ENCODE measurements around the gene WASF3.

WASF3 gene

DNA sequence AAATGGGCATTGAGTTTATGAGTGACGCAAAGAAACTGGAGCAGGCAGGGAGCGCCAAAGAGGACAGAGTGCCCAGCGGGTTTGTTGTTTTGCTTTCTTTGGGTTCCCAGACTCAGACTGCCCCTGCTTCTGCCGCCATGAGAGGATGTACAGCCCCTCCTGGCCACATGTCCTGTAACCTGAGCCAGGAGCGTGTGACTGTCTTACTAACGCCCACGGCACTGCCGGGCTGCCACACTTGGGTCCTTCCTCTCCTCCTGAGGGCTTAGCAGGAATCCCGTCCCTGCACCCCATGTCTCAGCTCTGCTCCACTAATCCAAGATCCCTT, 122.6 kb downstream of the WASF3 start:
- H3K9me3 ChIP-seq (ENCODE audit: control insufficient read depth, low read length) = no peaks in the 10 kb centered on the region
- H3K4me3 ChIP-seq (ENCODE audit: low read length) = no peak overlapping the region
- H3K4me1 ChIP-seq (ENCODE audit: control insufficient read depth, insufficient read depth, low read length) = no peaks in the 10 kb centered on the region
- H3K36me3 ChIP-seq (ENCODE audit: control insufficient read depth, insufficient read depth, low read length) = no peaks in the 10 kb centered on the region
- no peaks in the 10 kb centered on the region for H3K27me3 ChIP-seq (ENCODE audit: control insufficient read depth, insufficient read depth, low read length)
- H3K9ac ChIP-seq (ENCODE audit: low read length) = no peak overlapping the region

DNA sequence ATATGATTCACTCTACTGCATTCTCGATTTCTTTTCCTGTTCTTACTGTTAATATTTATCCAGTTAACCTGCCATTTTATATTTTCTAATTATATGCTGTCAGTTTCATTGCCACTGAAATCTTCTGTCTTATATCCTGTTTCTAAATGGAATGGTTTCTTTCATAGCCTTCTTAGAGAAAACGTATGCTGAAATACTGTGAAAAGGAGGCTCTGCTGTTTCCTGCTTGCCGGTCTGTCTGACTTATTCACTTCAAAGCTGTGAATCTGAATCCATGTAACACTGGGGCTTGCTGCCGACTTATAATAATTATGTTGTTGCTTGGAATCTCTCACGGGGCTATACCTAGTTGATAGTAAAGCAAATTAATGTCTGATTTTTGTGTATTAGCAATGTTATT, 123.1 kb downstream of the WASF3 start:
- no peaks in the 10 kb centered on the region for H3K9me3 ChIP-seq (ENCODE audit: control insufficient read depth, low read length)
- no peaks in the 10 kb centered on the region for H3K4me1 ChIP-seq (ENCODE audit: control insufficient read depth, insufficient read depth, low read length)
- no peaks in the 10 kb centered on the region for H3K36me3 ChIP-seq (ENCODE audit: control insufficient read depth, insufficient read depth, low read length)
- H3K27me3 ChIP-seq (ENCODE audit: control insufficient read depth, insufficient read depth, low read length) = no peaks in the 10 kb centered on the region
- H3K4me3 ChIP-seq (ENCODE audit: low read length) = no peak overlapping the region
- no peak overlapping the region for H3K9ac ChIP-seq (ENCODE audit: low read length)

DNA sequence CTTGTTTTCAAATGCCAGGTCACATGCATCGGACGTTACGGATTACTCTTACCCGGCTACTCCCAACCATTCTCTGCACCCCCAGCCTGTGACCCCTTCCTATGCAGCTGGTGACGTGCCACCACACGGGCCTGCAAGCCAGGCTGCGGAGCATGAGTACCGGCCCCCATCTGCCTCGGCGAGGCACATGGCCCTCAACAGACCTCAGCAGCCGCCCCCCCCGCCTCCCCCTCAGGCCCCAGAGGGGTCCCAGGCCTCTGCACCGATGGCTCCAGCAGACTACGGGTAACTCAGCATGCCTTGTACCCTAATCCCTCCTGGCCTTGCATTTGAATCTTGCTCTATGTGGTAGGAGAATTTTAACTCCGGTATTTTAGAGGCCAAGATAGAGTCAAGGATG, 123.6 kb downstream of the WASF3 start:
- H3K4me1 ChIP-seq (ENCODE audit: control insufficient read depth, insufficient read depth, low read length) = no peaks in the 10 kb centered on the region
- H3K27me3 ChIP-seq (ENCODE audit: control insufficient read depth, insufficient read depth, low read length) = no peaks in the 10 kb centered on the region
- H3K4me3 ChIP-seq (ENCODE audit: low read length) = no peak overlapping the region
- H3K36me3 ChIP-seq (ENCODE audit: control insufficient read depth, insufficient read depth, low read length) = no peaks in the 10 kb centered on the region
- H3K9ac ChIP-seq (ENCODE audit: low read length) = no peak overlapping the region
- H3K9me3 ChIP-seq (ENCODE audit: control insufficient read depth, low read length) = no peaks in the 10 kb centered on the region

DNA sequence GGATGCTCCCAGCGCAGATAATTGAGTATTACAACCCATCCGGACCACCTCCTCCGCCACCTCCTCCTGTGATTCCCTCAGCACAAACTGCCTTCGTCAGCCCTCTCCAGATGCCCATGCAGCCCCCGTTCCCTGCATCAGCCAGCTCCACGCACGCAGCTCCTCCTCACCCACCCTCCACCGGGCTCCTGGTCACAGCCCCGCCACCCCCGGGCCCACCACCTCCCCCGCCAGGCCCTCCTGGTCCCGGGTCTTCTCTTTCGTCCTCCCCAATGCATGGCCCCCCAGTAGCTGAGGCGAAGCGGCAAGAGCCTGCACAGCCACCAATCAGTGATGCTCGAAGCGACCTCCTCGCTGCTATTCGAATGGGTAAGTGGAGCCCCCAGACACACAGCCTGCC, 125.1 kb downstream of the WASF3 start:
- H3K9ac ChIP-seq (ENCODE audit: low read length) = no peak overlapping the region
- H3K9me3 ChIP-seq (ENCODE audit: control insufficient read depth, low read length) = no peaks in the 10 kb centered on the region
- H3K27me3 ChIP-seq (ENCODE audit: control insufficient read depth, insufficient read depth, low read length) = no peaks in the 10 kb centered on the region
- no peaks in the 10 kb centered on the region for H3K4me1 ChIP-seq (ENCODE audit: control insufficient read depth, insufficient read depth, low read length)
- H3K4me3 ChIP-seq (ENCODE audit: low read length) = no peak overlapping the region
- H3K36me3 ChIP-seq (ENCODE audit: control insufficient read depth, insufficient read depth, low read length) = no peaks in the 10 kb centered on the region

DNA sequence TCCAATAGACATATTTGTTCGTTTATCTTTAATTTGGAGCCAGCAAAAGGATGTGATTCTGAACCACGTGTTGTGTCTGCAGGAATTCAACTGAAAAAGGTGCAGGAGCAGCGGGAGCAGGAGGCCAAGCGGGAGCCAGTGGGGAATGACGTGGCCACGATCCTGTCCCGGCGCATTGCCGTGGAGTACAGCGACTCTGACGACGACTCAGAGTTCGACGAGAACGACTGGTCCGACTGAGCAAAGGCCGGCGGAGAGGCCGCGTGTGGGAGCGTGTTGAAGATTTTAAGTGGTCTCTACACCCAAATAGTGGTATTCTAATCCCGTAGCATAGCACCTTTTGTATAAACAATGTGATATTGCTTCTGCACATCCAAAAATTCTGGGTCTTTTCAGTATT, 128.1 kb downstream of the WASF3 start:
- no peak overlapping the region for H3K9ac ChIP-seq (ENCODE audit: low read length)
- H3K4me1 ChIP-seq (ENCODE audit: control insufficient read depth, insufficient read depth, low read length) = no peaks in the 10 kb centered on the region
- no peaks in the 10 kb centered on the region for H3K27me3 ChIP-seq (ENCODE audit: control insufficient read depth, insufficient read depth, low read length)
- H3K36me3 ChIP-seq (ENCODE audit: control insufficient read depth, insufficient read depth, low read length) = no peaks in the 10 kb centered on the region
- no peak overlapping the region for H3K4me3 ChIP-seq (ENCODE audit: low read length)
- no peaks in the 10 kb centered on the region for H3K9me3 ChIP-seq (ENCODE audit: control insufficient read depth, low read length)

DNA sequence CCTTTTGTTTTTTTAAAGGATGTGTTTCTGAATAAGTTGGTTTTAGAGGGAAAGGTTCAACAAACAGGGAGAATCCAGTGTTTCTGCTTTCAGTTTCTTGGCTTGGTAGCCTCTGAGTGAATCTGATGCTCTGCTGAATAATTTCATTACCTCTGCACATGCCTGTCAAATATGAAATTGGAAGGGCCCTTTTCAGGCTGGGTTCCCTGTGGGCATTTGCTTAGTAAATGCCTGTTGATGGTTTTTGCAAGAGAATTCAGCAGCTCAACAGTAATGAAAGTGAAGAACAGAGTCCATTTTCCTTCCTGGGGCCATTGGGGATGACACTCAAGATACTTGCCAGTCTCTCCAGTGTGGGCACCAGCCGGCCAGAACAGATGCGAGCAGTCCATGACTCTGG, 128.8 kb downstream of the WASF3 start:
- no peak overlapping the region for H3K9ac ChIP-seq (ENCODE audit: low read length)
- H3K36me3 ChIP-seq (ENCODE audit: control insufficient read depth, insufficient read depth, low read length) = no peaks in the 10 kb centered on the region
- H3K4me3 ChIP-seq (ENCODE audit: low read length) = no peak overlapping the region
- H3K27me3 ChIP-seq (ENCODE audit: control insufficient read depth, insufficient read depth, low read length) = no peaks in the 10 kb centered on the region
- no peaks in the 10 kb centered on the region for H3K4me1 ChIP-seq (ENCODE audit: control insufficient read depth, insufficient read depth, low read length)
- H3K9me3 ChIP-seq (ENCODE audit: control insufficient read depth, low read length) = no peaks in the 10 kb centered on the region

DNA sequence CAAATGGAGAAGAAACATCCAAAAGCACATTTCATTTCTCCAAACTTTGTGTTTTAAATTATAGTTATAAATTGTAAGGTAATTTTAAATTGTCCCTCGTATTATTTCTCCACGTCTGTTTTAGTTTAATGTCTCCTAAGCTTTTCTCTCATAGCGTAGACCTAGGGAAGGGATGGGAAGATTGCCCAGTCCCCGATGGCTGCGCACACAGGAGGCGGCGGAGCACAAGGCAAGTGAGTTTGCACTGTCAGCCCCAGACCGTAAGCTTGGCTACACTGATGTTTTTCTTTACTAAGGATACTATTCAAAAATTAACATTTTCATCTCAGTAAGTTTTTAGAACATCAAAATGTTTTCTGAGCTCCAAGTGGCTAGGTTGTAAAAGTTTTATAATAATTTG, 130.8 kb downstream of the WASF3 start:
- Histone ChIP-seq H3K27me3 (ENCODE audit: control insufficient read depth, insufficient read depth, low read length) (no peaks in the 10 kb centered on the region), H3K9me3 (ENCODE audit: control insufficient read depth, low read length) (no peaks in the 10 kb centered on the region), H3K4me3 (ENCODE audit: low read length) (no peak overlapping the region), H3K36me3 (ENCODE audit: control insufficient read depth, insufficient read depth, low read length) (no peaks in the 10 kb centered on the region), H3K4me1 (ENCODE audit: control insufficient read depth, insufficient read depth, low read length) (no peaks in the 10 kb centered on the region), H3K9ac (ENCODE audit: low read length) (no peak overlapping the region)

DNA sequence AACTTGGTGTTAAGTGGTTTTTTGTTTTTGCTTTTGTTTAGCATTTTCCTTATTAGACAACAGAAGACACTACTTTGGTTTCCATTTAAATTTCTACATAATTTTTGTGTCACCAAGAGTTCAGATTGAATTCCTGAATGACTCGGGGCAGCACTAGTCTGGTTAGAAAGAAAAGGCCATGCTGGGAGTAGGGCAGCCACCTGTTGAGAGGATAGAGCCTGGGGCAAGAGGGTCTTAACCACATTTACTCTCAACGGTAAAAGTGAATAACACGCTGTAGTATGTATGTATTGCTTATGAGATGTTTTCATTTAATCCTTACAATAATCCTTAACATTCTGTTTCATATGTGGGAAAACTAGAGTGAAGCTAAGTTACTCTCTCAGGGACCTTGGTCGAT, 131.5 kb downstream of the WASF3 start:
- Histone ChIP-seq H3K9me3 (ENCODE audit: control insufficient read depth, low read length) (no peaks in the 10 kb centered on the region), H3K36me3 (ENCODE audit: control insufficient read depth, insufficient read depth, low read length) (no peaks in the 10 kb centered on the region), H3K4me3 (ENCODE audit: low read length) (no peak overlapping the region), H3K4me1 (ENCODE audit: control insufficient read depth, insufficient read depth, low read length) (no peaks in the 10 kb centered on the region), H3K9ac (ENCODE audit: low read length) (no peak overlapping the region), H3K27me3 (ENCODE audit: control insufficient read depth, insufficient read depth, low read length) (no peaks in the 10 kb centered on the region)

DNA sequence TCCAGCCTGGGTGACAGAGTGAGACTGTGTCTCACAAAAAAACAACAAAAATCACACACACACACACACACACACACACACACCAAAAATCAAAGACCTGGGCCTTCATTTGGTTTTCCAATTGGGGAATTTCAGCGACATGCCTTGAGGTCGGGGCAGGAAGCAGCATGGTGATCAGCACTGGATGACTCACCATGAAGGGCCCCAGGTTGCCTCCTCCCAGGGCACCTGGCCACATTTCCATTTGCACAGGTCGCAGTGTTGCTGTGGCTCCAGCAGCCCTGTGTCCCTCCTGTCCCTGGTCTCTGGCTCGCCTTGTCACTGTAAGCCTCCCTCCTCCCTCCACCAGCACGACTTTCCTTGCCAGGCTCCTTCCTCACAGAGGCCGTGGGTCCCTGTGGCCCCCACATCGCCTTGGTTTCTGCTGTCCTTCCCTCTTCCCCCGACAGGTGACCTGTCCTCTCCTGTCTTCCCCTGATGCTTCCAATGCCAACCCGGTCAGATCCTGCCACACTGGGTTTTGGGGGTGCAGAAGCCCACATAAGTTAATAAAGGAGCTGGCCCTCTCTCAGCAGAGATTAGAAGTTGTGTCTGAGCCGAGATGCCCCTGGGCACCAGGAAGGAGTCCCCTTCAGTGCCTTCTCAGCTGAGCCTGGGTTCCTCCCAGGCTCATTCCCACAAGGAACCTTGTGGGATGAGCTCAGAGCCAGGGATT, 136.4 kb downstream of the WASF3 start:
- Histone ChIP-seq H3K27me3 (ENCODE audit: control insufficient read depth, insufficient read depth, low read length) (no peaks in the 10 kb centered on the region), H3K9me3 (ENCODE audit: control insufficient read depth, low read length) (no peaks in the 10 kb centered on the region), H3K36me3 (ENCODE audit: control insufficient read depth, insufficient read depth, low read length) (no peaks in the 10 kb centered on the region), H3K4me3 (ENCODE audit: low read length) (no peak overlapping the region), H3K4me1 (ENCODE audit: control insufficient read depth, insufficient read depth, low read length) (peaks cover 4% of the 10 kb centered on the region), H3K9ac (ENCODE audit: low read length) (no peak overlapping the region)

- Histone ChIP-seq H3K4me3 (ENCODE audit: low read length) (no peak overlapping the region), H3K9ac (ENCODE audit: low read length) (no peak overlapping the region), H3K36me3 (ENCODE audit: control insufficient read depth, insufficient read depth, low read length) (no peaks in the 10 kb centered on the region), H3K27me3 (ENCODE audit: control insufficient read depth, insufficient read depth, low read length) (no peaks in the 10 kb centered on the region), H3K4me1 (ENCODE audit: control insufficient read depth, insufficient read depth, low read length) (peaks cover 4% of the 10 kb centered on the region), H3K9me3 (ENCODE audit: control insufficient read depth, low read length) (no peaks in the 10 kb centered on the region)
These were observed 137.3 kb downstream of the WASF3 start for GRCh38 chr13:26694609-26695359.

GRCh38 chr13:26695360-26695705, 137.8 kb downstream of the WASF3 start:
- Histone ChIP-seq H3K4me1 (ENCODE audit: control insufficient read depth, insufficient read depth, low read length) (peaks cover 4% of the 10 kb centered on the region), H3K27me3 (ENCODE audit: control insufficient read depth, insufficient read depth, low read length) (no peaks in the 10 kb centered on the region), H3K9ac (ENCODE audit: low read length) (no peak overlapping the region), H3K9me3 (ENCODE audit: control insufficient read depth, low read length) (no peaks in the 10 kb centered on the region), H3K36me3 (ENCODE audit: control insufficient read depth, insufficient read depth, low read length) (no peaks in the 10 kb centered on the region), H3K4me3 (ENCODE audit: low read length) (no peak overlapping the region)

- peaks cover 4% of the 10 kb centered on the region for H3K4me1 ChIP-seq (ENCODE audit: control insufficient read depth, insufficient read depth, low read length)
- H3K4me3 ChIP-seq (ENCODE audit: low read length) = no peak overlapping the region
- no peaks in the 10 kb centered on the region for H3K9me3 ChIP-seq (ENCODE audit: control insufficient read depth, low read length)
- H3K36me3 ChIP-seq (ENCODE audit: control insufficient read depth, insufficient read depth, low read length) = no peaks in the 10 kb centered on the region
- H3K9ac ChIP-seq (ENCODE audit: low read length) = no peak overlapping the region
- H3K27me3 ChIP-seq (ENCODE audit: control insufficient read depth, insufficient read depth, low read length) = no peaks in the 10 kb centered on the region
These were observed 138.4 kb downstream of the WASF3 start for GRCh38 chr13:26695891-26696311.

Measured in mucosa of stomach (tissue), 1 donor.